Neural progenitor cell (in vitro differentiated cells): ENCODE results near the gene ASPDH.

Source experiments
- EZH2phosphoT487 ChIP-seq: fragments of 200-600 bp; sonication (generic); IDR thresholded peaks from 2 replicates; pipeline ENCODE4 v1.6.1; 2017; ENCODE audit warnings: antibody characterized with exemption
- TF ChIP-seq, protein P1 (sequence below): fragments of 200-600 bp; sonication (generic); IDR thresholded peaks from 2 replicates; pipeline ENCODE4 v1.5.1; 2017; ENCODE audit warnings: antibody characterized with exemption, mild to moderate bottlenecking

DNA sequence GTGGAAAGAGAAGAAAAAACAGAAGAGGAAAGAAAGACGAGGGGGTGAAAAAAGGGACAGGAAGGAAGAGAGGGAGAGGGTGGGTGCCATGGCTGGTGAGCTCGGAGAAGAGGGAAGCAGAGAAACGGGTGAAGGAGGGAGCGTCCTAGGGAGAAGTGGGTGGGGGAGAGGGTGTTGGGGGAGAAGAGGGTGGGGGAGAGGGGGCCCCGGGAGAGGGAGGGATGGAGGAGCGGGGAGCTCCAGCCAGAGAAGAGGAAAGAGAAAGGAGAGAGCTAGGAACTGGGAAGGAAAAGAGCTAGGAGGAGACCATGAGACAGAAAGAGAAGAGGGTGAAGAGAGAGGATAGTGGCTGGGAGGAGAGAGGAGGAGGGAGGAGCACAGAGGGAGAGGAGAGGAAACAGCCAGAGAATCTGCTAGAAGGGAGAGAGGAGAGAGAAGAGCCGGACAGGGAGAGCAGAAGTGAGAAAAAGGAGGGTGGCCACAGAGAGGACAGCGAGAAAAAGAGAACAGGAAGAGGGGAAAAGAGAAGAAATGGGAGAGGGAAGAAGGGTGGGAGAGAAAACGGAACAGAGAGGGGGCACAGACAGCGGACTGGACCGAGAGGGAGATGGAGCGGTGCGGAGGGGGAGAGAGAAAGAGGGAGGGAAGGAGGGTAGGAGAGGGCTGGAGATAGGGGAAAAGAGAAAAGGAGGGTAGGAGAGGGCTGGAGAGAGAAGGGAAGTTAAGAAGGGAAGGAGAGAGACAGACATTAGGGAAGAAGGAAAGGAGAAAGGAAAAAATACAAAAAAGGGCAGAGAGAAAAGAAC is 25.1 kb downstream of the ASPDH start:
- TF ChIP-seq, protein P1, sequence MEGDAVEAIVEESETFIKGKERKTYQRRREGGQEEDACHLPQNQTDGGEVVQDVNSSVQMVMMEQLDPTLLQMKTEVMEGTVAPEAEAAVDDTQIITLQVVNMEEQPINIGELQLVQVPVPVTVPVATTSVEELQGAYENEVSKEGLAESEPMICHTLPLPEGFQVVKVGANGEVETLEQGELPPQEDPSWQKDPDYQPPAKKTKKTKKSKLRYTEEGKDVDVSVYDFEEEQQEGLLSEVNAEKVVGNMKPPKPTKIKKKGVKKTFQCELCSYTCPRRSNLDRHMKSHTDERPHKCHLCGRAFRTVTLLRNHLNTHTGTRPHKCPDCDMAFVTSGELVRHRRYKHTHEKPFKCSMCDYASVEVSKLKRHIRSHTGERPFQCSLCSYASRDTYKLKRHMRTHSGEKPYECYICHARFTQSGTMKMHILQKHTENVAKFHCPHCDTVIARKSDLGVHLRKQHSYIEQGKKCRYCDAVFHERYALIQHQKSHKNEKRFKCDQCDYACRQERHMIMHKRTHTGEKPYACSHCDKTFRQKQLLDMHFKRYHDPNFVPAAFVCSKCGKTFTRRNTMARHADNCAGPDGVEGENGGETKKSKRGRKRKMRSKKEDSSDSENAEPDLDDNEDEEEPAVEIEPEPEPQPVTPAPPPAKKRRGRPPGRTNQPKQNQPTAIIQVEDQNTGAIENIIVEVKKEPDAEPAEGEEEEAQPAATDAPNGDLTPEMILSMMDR = no peak
- TF ChIP-seq EZH2phosphoT487 = no peak
